Naive B cell (primary cell): ENCODE results near the gene HMCN2. TPM values are rescaled to one million over a fixed set of nuclear protein-coding genes. Genes with fewer than 3 reads are reported as not detected.

Experiments
- ATAC-seq, 2 donors: fragments of 150-1000 bp; cut with Tn5 transposase; 2 replicates each; pipeline ENCODE4 v1.10.0; 2021; ENCODE audit warnings: low read depth in 2 of 2, mild to moderate bottlenecking in 2 of 2, moderate library complexity in 2 of 2
- DNase-seq: peaks from one replicate; pipeline ENCODE4 v3.0.0; 2022
- H3K27ac Mint-ChIP-seq, 6 donors: one replicate each; pipeline ENCODE4 v1.8.0; 2020 to 2022; ENCODE audit warnings: mild to moderate bottlenecking in 6 of 6, mixed read lengths in 6 of 6, moderate library complexity in 5 of 6, inconsistent platforms in 2 of 6
- H3K27me3 Mint-ChIP-seq, 3 donors: one replicate each; pipeline ENCODE4 v1.8.0; 2021 to 2022; ENCODE audit warnings: mixed read lengths in 3 of 3, mild to moderate bottlenecking in 1 of 3
- H3K36me3 Mint-ChIP-seq, 2 donors: one replicate each; pipeline ENCODE4 v1.8.0; 2020 to 2022; ENCODE audit warnings: mixed read lengths in 2 of 2, inconsistent platforms in 1 of 2, mild to moderate bottlenecking in 1 of 2
- H3K4me1 Mint-ChIP-seq, 3 donors: one replicate each; pipeline ENCODE4 v1.8.0; 2020 to 2022; ENCODE audit warnings: mixed read lengths in 3 of 3, inconsistent platforms in 1 of 3, mild to moderate bottlenecking in 1 of 3, moderate library complexity in 1 of 3
- H3K4me3 Mint-ChIP-seq, 8 donors: one replicate each; pipeline ENCODE4 v1.8.0; 2020 to 2022; ENCODE audit warnings: mild to moderate bottlenecking in 8 of 8, mixed read lengths in 8 of 8, moderate library complexity in 8 of 8, inconsistent platforms in 2 of 8
- H3K9me3 Mint-ChIP-seq, 7 donors: one replicate each; pipeline ENCODE4 v1.8.0; 2020 to 2022; ENCODE audit warnings: mixed read lengths in 7 of 7, mild to moderate bottlenecking in 5 of 7, inconsistent platforms in 2 of 7, moderate library complexity in 1 of 7
- polyA plus RNA-seq, 6 donors: library from polyadenylated mRNA; unstranded; fragments of 300-500 nt; fragmentation: Illumina TruSeq; gene quantifications; one replicate each; pipeline ENCODE4 v1.2.3, GENCODE V29; 2021; ENCODE audit warnings: low read depth in 6 of 6

The HMCN2 gene
- polyA plus RNA-seq, 6 donors from 2014 or later = not detected

DNA sequence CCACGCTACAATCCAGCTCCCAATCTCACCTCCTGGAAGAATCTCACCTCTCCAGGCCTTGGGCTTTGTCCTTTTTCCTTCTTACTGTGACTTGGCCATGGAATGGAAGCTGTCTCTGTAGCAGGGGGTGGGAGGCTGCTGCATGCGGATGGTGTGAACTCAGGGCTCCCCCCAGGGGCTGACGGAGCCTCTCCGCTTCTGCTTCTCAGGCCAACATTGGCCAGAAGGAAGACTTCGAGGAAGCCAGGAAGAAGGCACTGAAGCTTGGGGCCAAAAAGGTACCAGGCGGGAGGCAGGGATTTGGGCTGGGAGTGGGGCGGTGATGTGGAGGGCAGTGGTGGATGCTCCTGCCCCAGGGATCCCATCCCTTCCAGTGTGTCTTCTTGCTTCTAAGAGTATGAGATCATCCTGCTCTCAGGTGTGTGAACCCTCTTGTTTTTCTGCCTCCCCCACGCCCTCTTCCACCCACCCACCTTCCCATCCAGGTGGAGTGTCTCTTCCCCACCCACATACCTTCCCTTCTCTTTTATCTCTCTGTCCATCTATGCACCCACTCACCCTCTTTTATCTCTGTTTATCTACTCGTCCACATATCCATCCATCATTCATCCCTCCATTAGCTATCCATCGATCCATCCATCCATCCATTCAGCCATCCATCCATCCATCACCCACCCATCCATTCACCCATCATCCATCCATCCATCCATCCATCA is 188.7 kb downstream of the HMCN2 start:
- no peak overlapping the region for H3K4me3 Mint-ChIP-seq
- DNase-seq = no peak
- no peaks in the 10 kb centered on the region for H3K36me3 Mint-ChIP-seq
- no peaks in the 10 kb centered on the region for H3K4me1 Mint-ChIP-seq
- ATAC-seq = no peak
- H3K9me3 Mint-ChIP-seq = no peaks in the 10 kb centered on the region
- no peak overlapping the region for H3K27ac Mint-ChIP-seq
- H3K27me3 Mint-ChIP-seq = peaks cover 4 to 42% (median 23%) of the 10 kb centered on the region in 3 donors

DNA sequence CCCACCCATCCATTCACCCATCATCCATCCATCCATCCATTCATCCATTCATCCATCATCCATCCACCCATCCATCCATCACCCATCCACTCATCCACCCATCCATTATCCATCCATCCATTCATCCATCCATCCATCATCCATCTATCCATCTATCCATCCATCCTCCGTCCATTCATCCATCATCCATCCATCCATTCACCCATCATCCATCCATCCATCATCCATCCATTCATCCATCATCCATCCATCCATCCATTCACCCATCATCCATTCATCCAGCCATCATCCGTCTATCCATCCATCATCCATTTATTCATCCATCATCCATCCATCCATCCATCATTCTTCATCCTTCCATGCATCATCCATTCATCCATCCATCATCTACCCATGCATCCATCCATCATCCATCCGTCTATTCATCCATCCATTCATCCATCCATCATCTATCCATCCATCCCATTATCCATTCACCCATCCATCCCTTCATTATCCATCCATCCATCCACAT is 189.3 kb downstream of the HMCN2 start:
- Mint-ChIP-seq H3K4me3 (no peak overlapping the region), H3K4me1 (no peaks in the 10 kb centered on the region), H3K27ac (no peak overlapping the region), H3K27me3 (peaks cover 4 to 48% (median 27%) of the 10 kb centered on the region in 3 donors), H3K9me3 (no peaks in the 10 kb centered on the region), H3K36me3 (no peaks in the 10 kb centered on the region)
- ATAC-seq (no peak), DNase-seq (no peak)

DNA sequence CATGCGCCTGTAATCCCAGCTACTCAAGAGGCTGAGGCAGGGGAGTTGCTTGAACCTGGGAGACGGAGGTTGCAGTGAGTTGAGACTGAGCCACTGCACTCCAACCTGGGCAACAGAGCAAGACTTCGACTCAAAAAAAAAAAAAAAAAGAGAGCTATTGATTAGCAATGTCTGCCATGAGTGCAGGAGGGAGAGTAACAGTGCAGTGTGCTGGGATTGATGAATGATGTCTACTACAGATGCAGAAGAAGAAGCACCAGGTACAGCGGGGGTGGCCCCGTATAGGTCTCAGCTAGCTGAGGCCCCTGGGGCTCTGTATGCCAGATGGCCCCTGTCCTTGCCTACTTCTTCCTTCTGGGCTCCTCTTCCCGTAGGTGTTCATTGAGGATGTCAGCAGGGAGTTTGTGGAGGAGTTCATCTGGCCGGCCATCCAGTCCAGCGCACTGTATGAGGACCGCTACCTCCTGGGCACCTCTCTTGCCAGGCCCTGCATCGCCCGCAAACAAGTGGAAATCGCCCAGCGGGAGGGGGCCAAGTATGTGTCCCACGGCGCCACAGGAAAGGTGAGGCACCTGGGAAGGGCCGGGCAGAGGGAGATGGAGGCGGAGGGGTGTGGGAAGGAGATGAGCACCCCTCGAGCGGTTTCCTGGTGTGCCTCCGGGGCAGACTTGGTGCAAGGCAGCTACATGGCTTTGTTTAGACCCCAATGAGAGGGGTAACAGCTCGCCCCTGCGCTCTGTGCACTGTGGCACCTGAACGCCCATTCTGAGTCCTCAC is 192.7 kb downstream of the HMCN2 start:
- Mint-ChIP-seq H3K27me3 (peaks cover 7 to 42% (median 24%) of the 10 kb centered on the region in 3 donors), H3K9me3 (no peaks in the 10 kb centered on the region), H3K4me3 (no peak overlapping the region), H3K27ac (no peak overlapping the region), H3K36me3 (no peaks in the 10 kb centered on the region), H3K4me1 (no peaks in the 10 kb centered on the region)
- ATAC-seq (no peak), DNase-seq (no peak)

DNA sequence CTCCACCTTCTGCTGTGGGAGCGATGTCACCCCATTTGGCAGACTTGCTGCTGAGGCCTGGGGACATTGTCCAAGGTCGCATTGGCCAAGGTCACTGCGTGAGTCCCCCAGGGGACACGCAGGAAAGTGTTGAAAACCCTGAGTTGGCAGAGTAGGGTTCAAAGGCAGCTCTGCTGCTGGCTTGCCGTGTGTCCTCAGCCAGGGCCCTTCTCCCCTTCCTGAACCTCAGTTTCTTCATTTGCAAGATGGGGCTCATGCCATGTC is 193.2 kb downstream of the HMCN2 start:
- H3K36me3 Mint-ChIP-seq = no peaks in the 10 kb centered on the region
- DNase-seq (no peak), ATAC-seq (no peak)
- H3K4me3 Mint-ChIP-seq = no peak overlapping the region
- no peaks in the 10 kb centered on the region for H3K9me3 Mint-ChIP-seq
- H3K27ac Mint-ChIP-seq = no peak overlapping the region
- H3K4me1 Mint-ChIP-seq = no peaks in the 10 kb centered on the region
- H3K27me3 Mint-ChIP-seq = peaks cover 9 to 39% (median 23%) of the 10 kb centered on the region in 3 donors

DNA sequence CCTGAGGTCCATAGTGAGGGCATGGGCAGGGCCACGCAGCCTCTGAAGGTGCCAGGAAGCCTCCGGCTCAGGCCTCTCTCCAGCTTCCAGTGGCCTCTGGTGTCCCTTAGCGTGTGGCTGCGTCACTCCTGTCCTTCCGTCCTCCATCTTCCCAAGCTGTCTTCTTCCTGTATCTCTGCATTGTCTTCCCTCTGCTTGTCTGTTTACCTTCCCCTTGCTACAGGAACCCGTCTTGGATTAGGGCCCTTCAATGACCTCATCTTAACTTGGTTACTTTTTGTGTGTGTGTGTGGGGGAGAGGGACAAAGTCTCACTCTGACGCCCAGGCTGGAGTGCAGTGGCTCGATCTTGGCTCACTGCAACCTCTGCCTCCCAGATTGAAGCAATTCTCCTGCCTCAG is 193.6 kb downstream of the HMCN2 start:
- ATAC-seq (no peak), DNase-seq (no peak)
- Mint-ChIP-seq H3K27ac (no peak overlapping the region), H3K4me3 (peak overlapping the region in 1 of 8 donors; percentile 19), H3K27me3 (peaks cover 12 to 39% (median 27%) of the 10 kb centered on the region in 3 donors), H3K4me1 (no peaks in the 10 kb centered on the region), H3K9me3 (no peaks in the 10 kb centered on the region), H3K36me3 (no peaks in the 10 kb centered on the region)

DNA sequence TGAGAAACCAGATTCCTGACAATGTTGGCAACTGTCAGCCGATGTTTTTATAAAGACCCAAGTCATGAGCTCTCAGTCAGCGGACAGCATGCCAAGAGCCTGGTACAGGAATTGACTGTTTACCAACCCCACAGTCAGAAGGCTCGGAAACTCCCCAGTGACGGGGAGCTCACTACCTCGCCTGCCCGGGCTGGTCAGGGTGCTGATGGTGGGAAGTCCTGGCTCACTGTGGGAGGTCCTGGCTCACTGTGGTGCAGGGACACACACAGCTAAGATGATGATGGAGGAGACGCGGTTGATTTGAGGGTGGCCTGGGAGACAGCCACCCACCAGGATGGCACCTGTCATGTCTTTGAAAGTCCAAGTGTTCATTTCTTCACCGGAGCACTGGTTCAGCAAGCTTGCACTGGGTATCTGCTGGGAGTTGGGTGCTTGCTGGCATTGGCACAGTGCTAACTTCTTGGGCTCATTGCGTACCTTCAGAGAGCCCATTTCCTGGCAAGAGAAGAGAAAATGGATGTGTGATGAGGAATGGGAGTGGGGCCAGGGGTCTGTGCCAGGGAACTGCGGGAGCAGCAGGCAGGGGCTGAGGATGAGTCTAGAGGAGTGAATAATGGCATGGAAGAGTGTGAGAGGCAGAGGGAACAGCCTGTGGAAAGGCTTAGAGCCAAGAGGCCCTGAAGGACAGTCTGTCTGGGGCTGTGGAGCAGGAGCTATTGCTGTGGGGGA is 194.5 kb downstream of the HMCN2 start:
- Mint-ChIP-seq H3K36me3 (no peaks in the 10 kb centered on the region), H3K4me1 (no peaks in the 10 kb centered on the region), H3K27me3 (peaks cover 16 to 45% (median 36%) of the 10 kb centered on the region in 3 donors), H3K9me3 (no peaks in the 10 kb centered on the region), H3K4me3 (no peak overlapping the region), H3K27ac (peak overlapping the region in 1 of 6 donors; percentile 28)
- ATAC-seq (no peak), DNase-seq (no peak)

DNA sequence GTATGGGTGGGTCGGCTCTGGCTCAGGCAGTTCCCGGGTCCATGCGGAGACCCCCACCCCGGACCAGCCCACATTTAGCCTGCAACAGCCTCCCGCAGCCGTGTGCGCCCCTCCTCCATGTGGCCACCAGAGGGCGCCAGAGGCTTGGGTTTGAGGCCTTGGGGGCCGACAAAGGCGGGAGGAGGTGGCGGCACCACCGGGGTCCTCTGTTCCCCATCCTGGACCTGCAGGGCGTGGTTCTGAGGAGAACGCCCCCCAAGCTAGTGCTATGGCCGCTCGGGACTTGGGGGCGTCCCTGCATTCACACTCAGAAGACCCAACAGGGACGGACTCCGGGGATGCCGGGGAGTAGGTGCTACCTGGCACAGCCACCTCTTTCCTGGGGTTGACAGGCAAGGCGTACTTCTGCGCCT is 195.7 kb downstream of the HMCN2 start:
- Mint-ChIP-seq H3K9me3 (no peaks in the 10 kb centered on the region), H3K27me3 (peaks cover 16 to 55% (median 37%) of the 10 kb centered on the region in 3 donors), H3K4me3 (no peak overlapping the region), H3K4me1 (no peaks in the 10 kb centered on the region), H3K27ac (no peak overlapping the region), H3K36me3 (no peaks in the 10 kb centered on the region)
- ATAC-seq (peak; percentile 48 to 49), DNase-seq (peak; percentile 56)

DNA sequence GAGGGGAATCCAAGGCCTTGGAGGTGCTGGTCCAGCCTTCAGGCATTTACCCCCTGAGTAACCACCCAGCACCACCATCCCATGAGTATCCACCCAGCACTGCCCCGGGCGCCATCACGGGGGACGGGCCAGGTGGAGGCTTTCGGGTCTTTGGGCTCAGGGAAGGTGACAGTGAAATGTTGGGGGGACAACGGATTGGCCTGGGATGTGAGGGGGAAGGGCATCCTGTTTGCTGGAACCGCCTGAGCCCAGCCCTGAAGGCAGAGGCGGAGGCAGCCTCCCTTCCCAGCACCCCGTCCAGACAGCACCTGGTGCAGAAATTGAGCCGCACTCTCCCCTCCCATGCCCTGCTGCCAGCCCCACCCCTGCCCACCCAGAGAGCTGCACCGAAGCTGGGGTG is 196.2 kb downstream of the HMCN2 start:
- H3K4me1 Mint-ChIP-seq = no peaks in the 10 kb centered on the region
- H3K27me3 Mint-ChIP-seq = peaks cover 16 to 60% (median 41%) of the 10 kb centered on the region in 3 donors

DNA sequence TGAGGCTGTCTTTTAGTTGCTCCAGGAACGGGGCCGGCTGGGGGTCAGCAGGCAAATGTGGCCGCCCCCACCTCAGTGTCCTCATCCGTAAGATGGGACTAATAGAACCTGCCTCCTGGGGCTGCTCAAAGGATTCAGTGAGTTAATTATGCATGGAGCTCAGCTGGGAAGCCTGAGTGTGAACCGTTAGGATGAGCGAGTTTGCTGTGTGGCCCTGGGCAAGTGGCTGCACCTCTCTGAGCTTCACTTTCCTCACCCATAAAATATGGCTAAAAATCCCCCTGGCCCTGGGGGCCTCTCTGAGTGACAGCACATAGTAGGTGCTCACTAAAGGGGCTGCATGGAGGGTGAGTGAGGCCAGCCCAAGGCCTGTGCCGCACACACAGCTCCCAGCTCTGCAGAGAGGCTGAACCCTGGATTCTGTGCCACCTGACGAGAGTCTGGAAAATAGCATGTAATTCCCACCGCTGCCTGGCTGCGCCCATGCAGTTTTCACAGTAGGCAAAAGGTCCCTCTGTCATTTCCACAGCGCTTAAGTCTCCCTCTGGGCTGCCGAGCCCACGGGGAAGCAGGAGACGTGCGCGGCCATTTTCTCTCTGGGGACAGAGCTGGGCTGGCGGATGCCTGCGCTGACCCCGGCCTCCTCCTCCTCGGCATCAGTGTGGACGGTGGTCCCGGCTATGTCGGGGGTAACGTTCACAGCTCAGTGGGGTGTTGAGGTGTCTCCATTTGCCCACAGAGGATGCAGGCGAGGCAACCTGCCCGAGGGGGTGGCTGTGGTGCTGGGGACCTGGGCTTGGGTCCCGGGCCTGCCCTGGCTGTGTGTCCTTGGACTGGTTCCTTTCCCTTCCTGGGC is 197.4 kb downstream of the HMCN2 start:
- no peaks in the 10 kb centered on the region for H3K4me1 Mint-ChIP-seq
- ATAC-seq = no peak

More for the DNA sequence above, 196.2 kb downstream of the HMCN2 start:
- H3K9me3 Mint-ChIP-seq = no peaks in the 10 kb centered on the region
- no peaks in the 10 kb centered on the region for H3K36me3 Mint-ChIP-seq
- DNase-seq = no peak
- no peak for ATAC-seq
- no peak overlapping the region for H3K27ac Mint-ChIP-seq
- no peak overlapping the region for H3K4me3 Mint-ChIP-seq

DNA sequence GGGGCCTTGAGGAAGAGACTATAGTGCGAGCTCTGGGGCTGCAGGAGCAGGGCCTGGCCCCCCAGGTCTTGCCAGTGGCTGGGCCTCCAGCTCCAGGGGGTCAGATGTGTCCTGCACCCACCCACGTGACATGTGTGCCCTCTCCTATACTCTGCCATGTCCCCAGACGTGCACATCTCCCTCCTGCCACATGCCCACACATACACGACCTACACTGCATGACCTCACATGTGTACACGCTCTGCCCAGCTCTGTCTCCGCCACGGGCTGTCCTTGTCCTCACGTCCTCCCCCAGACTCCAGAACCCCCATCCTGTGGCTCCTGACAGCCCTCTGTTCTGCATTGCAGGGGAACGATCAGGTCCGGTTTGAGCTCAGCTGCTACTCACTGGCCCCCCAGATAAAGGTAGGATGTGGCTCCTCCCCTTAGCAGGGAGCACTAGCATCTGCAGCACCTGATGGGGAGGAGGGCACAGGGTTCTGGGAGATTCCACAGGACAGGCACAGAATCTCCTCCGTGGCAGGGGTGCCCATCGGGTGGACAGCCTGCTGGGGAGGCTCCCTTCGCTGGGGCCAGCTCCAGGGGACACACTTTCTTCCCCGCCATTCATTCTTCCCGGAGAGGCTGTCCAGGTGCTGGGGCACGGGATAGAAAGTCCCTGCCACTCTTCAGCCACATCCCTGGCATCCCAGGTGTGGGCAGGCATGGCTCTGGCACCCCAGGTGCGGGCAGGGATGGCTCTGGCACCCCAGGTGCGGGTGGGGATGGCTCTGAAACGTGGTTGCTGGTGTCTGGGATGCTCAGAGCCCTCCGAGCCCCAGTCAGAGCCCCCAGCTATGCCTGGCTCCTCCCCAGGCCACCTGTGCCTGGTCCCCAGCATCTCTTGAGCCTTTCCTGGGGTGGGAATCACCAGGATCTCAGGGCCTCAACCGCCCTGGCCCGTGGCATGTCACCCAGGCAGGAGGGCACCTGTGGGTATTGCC is 198.5 kb downstream of the HMCN2 start:
- DNase-seq (no peak), ATAC-seq (no peak)
- no peak overlapping the region for H3K4me3 Mint-ChIP-seq
- no peak overlapping the region for H3K27ac Mint-ChIP-seq
- H3K9me3 Mint-ChIP-seq = no peaks in the 10 kb centered on the region
- H3K4me1 Mint-ChIP-seq = no peaks in the 10 kb centered on the region
- no peaks in the 10 kb centered on the region for H3K36me3 Mint-ChIP-seq
- peaks cover 28 to 64% (median 45%) of the 10 kb centered on the region in 3 donors for H3K27me3 Mint-ChIP-seq

More for the DNA sequence above, 197.4 kb downstream of the HMCN2 start:
- H3K36me3 Mint-ChIP-seq = no peaks in the 10 kb centered on the region
- peaks cover 25 to 67% (median 47%) of the 10 kb centered on the region in 3 donors for H3K27me3 Mint-ChIP-seq
- H3K9me3 Mint-ChIP-seq = no peaks in the 10 kb centered on the region
- no peak overlapping the region for H3K27ac Mint-ChIP-seq
- no peak overlapping the region for H3K4me3 Mint-ChIP-seq
- no peak for DNase-seq

DNA sequence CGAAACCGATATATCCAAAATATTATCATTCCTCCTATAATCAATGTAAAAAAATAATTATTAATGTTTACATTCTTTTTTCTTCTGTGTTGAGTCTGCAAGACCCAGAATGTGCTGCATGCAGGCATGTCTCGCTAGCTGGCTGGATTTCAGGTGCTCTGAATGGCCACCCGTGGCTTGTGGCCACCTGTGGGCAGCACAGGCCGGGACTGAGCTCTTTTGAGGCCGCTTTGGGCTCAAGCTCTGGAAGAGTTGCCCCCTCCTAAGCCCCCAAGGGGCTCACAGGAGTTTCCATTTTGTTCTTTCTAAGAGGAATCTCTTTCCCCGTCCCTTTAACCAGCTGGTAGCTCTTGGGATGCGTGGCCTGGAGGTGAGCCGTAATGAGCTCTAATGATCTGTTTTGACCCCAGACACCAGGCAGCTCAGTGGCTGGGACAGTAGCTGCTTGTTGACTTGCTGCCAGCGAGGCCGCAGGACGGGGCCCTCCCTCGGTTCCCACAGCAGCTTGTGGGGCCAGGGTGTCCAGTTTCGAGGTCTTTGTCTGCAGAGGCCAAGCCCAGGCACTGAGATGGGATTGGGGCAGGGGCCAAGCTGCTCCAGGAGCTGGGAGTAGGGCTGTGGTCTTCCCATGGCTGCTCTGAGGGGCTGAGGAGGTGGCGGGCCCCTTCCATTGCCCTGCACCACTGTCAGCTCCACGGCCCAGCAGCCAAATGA is 200.0 kb downstream of the HMCN2 start:
- peak overlapping the region in 1 of 8 donors; percentile 5 for H3K4me3 Mint-ChIP-seq
- no peak for DNase-seq
- H3K4me1 Mint-ChIP-seq = no peaks in the 10 kb centered on the region
- H3K27ac Mint-ChIP-seq = no peak overlapping the region
- H3K9me3 Mint-ChIP-seq = no peaks in the 10 kb centered on the region
- no peak for ATAC-seq
- H3K36me3 Mint-ChIP-seq = no peaks in the 10 kb centered on the region
- H3K27me3 Mint-ChIP-seq = peaks cover 22 to 60% (median 32%) of the 10 kb centered on the region in 3 donors
